ENCODE measurements around the gene SST.

DNA sequence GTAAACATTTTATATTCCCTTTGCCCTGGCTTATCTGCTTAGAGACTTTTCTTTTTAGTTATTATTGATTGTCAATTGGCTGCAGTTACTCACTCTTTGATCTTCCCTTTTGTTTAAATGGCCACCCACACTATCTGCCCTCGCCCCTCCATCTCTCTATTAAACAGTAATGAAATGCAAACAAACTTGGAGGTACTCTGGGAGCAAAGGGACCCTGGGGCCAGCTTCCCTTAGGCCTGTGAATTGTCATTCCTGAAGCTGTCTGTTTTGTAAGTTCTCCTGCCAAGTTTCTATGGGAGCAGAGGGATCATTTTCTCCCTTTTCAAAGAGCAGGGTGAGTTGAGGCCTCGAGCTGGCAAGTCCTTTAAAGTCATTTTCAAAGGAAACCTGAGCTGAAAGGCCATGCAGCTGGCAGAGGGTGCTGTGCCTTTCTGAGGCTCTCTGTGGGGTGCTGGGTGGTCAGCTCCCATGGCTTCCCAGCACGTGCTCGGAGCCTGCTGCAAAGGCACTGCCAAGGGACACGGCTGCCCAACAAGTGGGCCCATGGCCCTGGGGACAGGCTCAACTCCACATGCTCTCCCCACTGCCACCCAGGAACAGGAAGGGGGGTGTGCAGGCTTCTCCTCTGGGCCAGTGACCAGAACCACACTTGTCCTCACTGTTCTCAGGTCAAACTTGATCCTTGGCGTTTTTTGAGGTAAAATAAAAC, 49.6 kb upstream of the SST start:
- TF ChIP-seq, protein P1, sequence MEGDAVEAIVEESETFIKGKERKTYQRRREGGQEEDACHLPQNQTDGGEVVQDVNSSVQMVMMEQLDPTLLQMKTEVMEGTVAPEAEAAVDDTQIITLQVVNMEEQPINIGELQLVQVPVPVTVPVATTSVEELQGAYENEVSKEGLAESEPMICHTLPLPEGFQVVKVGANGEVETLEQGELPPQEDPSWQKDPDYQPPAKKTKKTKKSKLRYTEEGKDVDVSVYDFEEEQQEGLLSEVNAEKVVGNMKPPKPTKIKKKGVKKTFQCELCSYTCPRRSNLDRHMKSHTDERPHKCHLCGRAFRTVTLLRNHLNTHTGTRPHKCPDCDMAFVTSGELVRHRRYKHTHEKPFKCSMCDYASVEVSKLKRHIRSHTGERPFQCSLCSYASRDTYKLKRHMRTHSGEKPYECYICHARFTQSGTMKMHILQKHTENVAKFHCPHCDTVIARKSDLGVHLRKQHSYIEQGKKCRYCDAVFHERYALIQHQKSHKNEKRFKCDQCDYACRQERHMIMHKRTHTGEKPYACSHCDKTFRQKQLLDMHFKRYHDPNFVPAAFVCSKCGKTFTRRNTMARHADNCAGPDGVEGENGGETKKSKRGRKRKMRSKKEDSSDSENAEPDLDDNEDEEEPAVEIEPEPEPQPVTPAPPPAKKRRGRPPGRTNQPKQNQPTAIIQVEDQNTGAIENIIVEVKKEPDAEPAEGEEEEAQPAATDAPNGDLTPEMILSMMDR (IDR thresholded peaks at IDR 0.05): no peak
- no peak for TF ChIP-seq POLR2A (IDR thresholded peaks at IDR 0.05)
